Esophagus mucosa (tissue), 1 donor: ENCODE data around the gene KHNYN. TPM values are rescaled to one million over a fixed set of nuclear protein-coding genes. Genes with fewer than 3 reads are reported as not detected.
"Not testable (repeated sequence)": the region's sequence is repeated elsewhere in the genome, so short reads cannot be mapped to it uniquely, and the experiment has no call there.

ENCODE experiments used
- ATAC-seq: fragments of 200-7000 bp; cut with Tn5 transposase; one replicate; pipeline ENCODE4 v1.9.1; 2020
- total RNA-seq: library from RNA; stranded (reverse); gene quantifications from one replicate; pipeline ENCODE4 v1.2.4, GENCODE V29; 2023
- donor health status: DM: yes; HTN: yes; CAD: no.

Gene KHNYN
- total RNA-seq, 1 donor from 2014 or later, result 32.0 TPM

- no peak for ATAC-seq
These were observed 8.7 kb downstream of the KHNYN start for GRCh38 chr14:24438223-24439097.

GRCh38 chr14:24439257-24439656 lies 9.5 kb downstream of the KHNYN start:
- ATAC-seq, result no peak

GRCh38 chr14:24439830-24440605 lies 10.3 kb downstream of the KHNYN start:
- ATAC-seq, result no peak

- ATAC-seq, result no peak
These were observed 11.0 kb downstream of the KHNYN start for GRCh38 chr14:24440606-24441399.

- no peak for ATAC-seq
These were observed 11.7 kb downstream of the KHNYN start for GRCh38 chr14:24441485-24441884.

GRCh38 chr14:24441904-24442239 lies 12.1 kb downstream of the KHNYN start:
- peak; percentile 24 for ATAC-seq

- peak; percentile 92 for ATAC-seq
These were observed 12.7 kb downstream of the KHNYN start, which contains the start of gene SDR39U1 for GRCh38 chr14:24442240-24443052. TSS of gene SDR39U1 (minus strand) at chr14:24442776. CDS start at chr14:24442769, 7 bp downstream.

GRCh38 chr14:24443053-24443665 lies 13.4 kb downstream of the KHNYN start:
- ATAC-seq, result no peak

GRCh38 chr14:24450828-24451227 lies 21.1 kb downstream of the KHNYN start:
- not testable (repeated sequence) for ATAC-seq

- ATAC-seq, result no peak
These were observed 27.2 kb downstream of the KHNYN start for GRCh38 chr14:24456980-24457379.

GRCh38 chr14:24458736-24459135 lies 29.0 kb downstream of the KHNYN start:
- ATAC-seq, result no peak

- ATAC-seq, result no peak
These were observed 29.6 kb downstream of the KHNYN start for GRCh38 chr14:24459331-24459730.

- ATAC-seq, result peak; percentile 43
These were observed 31.6 kb downstream of the KHNYN start for GRCh38 chr14:24461336-24461735.

- no peak for ATAC-seq
These were observed 33.5 kb downstream of the KHNYN start for GRCh38 chr14:24463017-24463883.

- ATAC-seq, result no peak
These were observed 34.4 kb downstream of the KHNYN start for GRCh38 chr14:24463884-24464785.

GRCh38 chr14:24465368-24465767 lies 35.6 kb downstream of the KHNYN start:
- ATAC-seq, result no peak

- no peak for ATAC-seq
These were observed 36.1 kb downstream of the KHNYN start for GRCh38 chr14:24465805-24466204.

- ATAC-seq, result not testable (repeated sequence)
These were observed 40.7 kb downstream of the KHNYN start for GRCh38 chr14:24470450-24470849.

- no peak for ATAC-seq
These were observed 43.5 kb downstream of the KHNYN start for GRCh38 chr14:24473211-24473610.
